Cardiac muscle cell (in vitro differentiated cells and primary cell): ENCODE measurements around the gene FAM81A. TPM values are rescaled to one million over a fixed set of nuclear protein-coding genes. Genes with fewer than 3 reads are reported as not detected.
"Not testable (repeated sequence)": the region's sequence is repeated elsewhere in the genome, so short reads cannot be mapped to it uniquely, and the experiment has no call there.

Source experiments
- DNase-seq, 2 donors: peaks; one replicate each; pipeline versions ENCODE4 v3.0.0 to v3.0.0-alpha.2; 2010 to 2017; ENCODE audit warnings: low read depth in 1 of 2, low spot score in 1 of 2
- H3K27ac ChIP-seq: fragments of 200-600 bp; sonication (generic); 2 replicates; pipeline ENCODE4 v1.5.1; 2016
- H3K27me3 ChIP-seq: fragments of 200-600 bp; sonication (generic); 2 replicates; pipeline ENCODE4 v1.6.0; 2016; ENCODE audit warnings: control low read depth
- H3K36me3 ChIP-seq: fragments of 200-600 bp; sonication (generic); 2 replicates; pipeline ENCODE4 v1.5.1; 2016; ENCODE audit warnings: control low read depth
- H3K4me1 ChIP-seq: fragments of 200-600 bp; sonication (generic); 2 replicates; pipeline ENCODE4 v1.8.1; 2017; ENCODE audit warnings: low read depth, mild to moderate bottlenecking, mixed run types
- H3K4me3 ChIP-seq: fragments of 200-600 bp; sonication (generic); 2 replicates; pipeline ENCODE4 v1.5.1; 2016; ENCODE audit warnings: mild to moderate bottlenecking
- H3K9me3 ChIP-seq: fragments of 200-600 bp; sonication (generic); 2 replicates; pipeline ENCODE4 v1.5.1; 2017; ENCODE audit warnings: low read depth, mild to moderate bottlenecking, control low read depth
- CTCF ChIP-seq: IDR thresholded peaks from 2 replicates; pipeline ENCODE4 v1.5.1; 2012; ENCODE audit warnings: low read depth, mild to moderate bottlenecking, low read length
- polyA plus RNA-seq: library from polyadenylated mRNA; unstranded; fragments of >200 nt; fragmentation: Nextera tagmentation; extraction: Ambion mirVana; gene quantifications from 2 replicates; pipeline ENCODE4 v1.2.1, GENCODE V29; 2016
- total RNA-seq: library from RNA; depleted of rRNA; stranded (reverse); fragments of >200 nt; gene quantifications from 2 replicates; pipeline ENCODE4 v1.2.3, GENCODE V29; 2016

The FAM81A gene
- total and polyA plus RNA-seq, 2 experiments from 2014 or later = 1.8 to 5.1 TPM

GRCh38 chr15:59424616-59425015 lies 13.4 kb upstream of the FAM81A start:
- TF ChIP-seq CTCF = no peak
- no peaks in the 10 kb centered on the region for H3K9me3 ChIP-seq
- H3K36me3 ChIP-seq = no peaks in the 10 kb centered on the region
- H3K4me3 ChIP-seq = no peak overlapping the region
- H3K4me1 ChIP-seq = no peaks in the 10 kb centered on the region
- no peak for DNase-seq
- H3K27ac ChIP-seq = no peak overlapping the region
- no peaks in the 10 kb centered on the region for H3K27me3 ChIP-seq

GRCh38 chr15:59428898-59429297 lies 9.1 kb upstream of the FAM81A start:
- not testable (repeated sequence) for H3K27me3 ChIP-seq

GRCh38 chr15:59432389-59432788 lies 5.6 kb upstream of the FAM81A start:
- no peaks in the 10 kb centered on the region for H3K36me3 ChIP-seq
- H3K4me1 ChIP-seq = peaks cover 8% of the 10 kb centered on the region
- TF ChIP-seq CTCF = no peak
- no peak overlapping the region for H3K27ac ChIP-seq
- DNase-seq = no peak
- H3K27me3 ChIP-seq = peaks cover 42% of the 10 kb centered on the region
- no peak overlapping the region for H3K4me3 ChIP-seq
- H3K9me3 ChIP-seq = no peaks in the 10 kb centered on the region

More at GRCh38 chr15:59428898-59429297, 9.1 kb upstream of the FAM81A start:
- H3K4me3 ChIP-seq, DNase-seq, H3K4me1 ChIP-seq, H3K36me3 ChIP-seq, H3K27ac ChIP-seq, H3K9me3 ChIP-seq: not testable (repeated sequence)

GRCh38 chr15:59434481-59434880 lies 3.5 kb upstream of the FAM81A start:
- H3K27ac ChIP-seq = no peak overlapping the region

GRCh38 chr15:59436774-59437141 lies 1.2 kb upstream of the FAM81A start:
- Histone ChIP-seq H3K27ac (no peak overlapping the region), H3K9me3 (no peaks in the 10 kb centered on the region), H3K27me3 (peaks cover 71% of the 10 kb centered on the region), H3K4me3 (peak overlapping the region; percentile 23), H3K36me3 (no peaks in the 10 kb centered on the region), H3K4me1 (peaks cover 8% of the 10 kb centered on the region)
- no peak for TF ChIP-seq CTCF
- DNase-seq = peak; percentile 45 to 53

More at GRCh38 chr15:59434481-59434880, 3.5 kb upstream of the FAM81A start:
- Histone ChIP-seq H3K36me3 (no peaks in the 10 kb centered on the region), H3K9me3 (no peaks in the 10 kb centered on the region), H3K4me3 (no peak overlapping the region), H3K27me3 (peaks cover 56% of the 10 kb centered on the region), H3K4me1 (peaks cover 8% of the 10 kb centered on the region)
- TF ChIP-seq CTCF = no peak
- DNase-seq = no peak

- no peaks in the 10 kb centered on the region for H3K36me3 ChIP-seq
- no peak for TF ChIP-seq CTCF
- peaks cover 8% of the 10 kb centered on the region for H3K4me1 ChIP-seq
- H3K9me3 ChIP-seq = no peaks in the 10 kb centered on the region
- H3K27ac ChIP-seq = no peak overlapping the region
- H3K4me3 ChIP-seq = peak overlapping the region; percentile 23
- H3K27me3 ChIP-seq = peaks cover 71% of the 10 kb centered on the region
- DNase-seq = peak in 1 of 2 donors; percentile 12
These were observed 707 bp upstream of the FAM81A start for GRCh38 chr15:59437142-59437816.
